HG03159 (cell line): ENCODE results near the gene NDC1.
A peak's percentile ranks its signal among the peaks of the same experiment; 100 is the strongest.
"Not testable (repeated sequence)": the region's sequence is repeated elsewhere in the genome, so short reads cannot be mapped to it uniquely, and the experiment has no call there.

Source experiments
- ATAC-seq: cut with Tn5 transposase; IDR thresholded peaks from one replicate; pipeline ENCODE4 v1.9.1; 2021; ENCODE audit warnings: mild to moderate bottlenecking, moderate library complexity; ENCODE audit not compliant: unreplicated experiment

The NDC1 gene, protein sequence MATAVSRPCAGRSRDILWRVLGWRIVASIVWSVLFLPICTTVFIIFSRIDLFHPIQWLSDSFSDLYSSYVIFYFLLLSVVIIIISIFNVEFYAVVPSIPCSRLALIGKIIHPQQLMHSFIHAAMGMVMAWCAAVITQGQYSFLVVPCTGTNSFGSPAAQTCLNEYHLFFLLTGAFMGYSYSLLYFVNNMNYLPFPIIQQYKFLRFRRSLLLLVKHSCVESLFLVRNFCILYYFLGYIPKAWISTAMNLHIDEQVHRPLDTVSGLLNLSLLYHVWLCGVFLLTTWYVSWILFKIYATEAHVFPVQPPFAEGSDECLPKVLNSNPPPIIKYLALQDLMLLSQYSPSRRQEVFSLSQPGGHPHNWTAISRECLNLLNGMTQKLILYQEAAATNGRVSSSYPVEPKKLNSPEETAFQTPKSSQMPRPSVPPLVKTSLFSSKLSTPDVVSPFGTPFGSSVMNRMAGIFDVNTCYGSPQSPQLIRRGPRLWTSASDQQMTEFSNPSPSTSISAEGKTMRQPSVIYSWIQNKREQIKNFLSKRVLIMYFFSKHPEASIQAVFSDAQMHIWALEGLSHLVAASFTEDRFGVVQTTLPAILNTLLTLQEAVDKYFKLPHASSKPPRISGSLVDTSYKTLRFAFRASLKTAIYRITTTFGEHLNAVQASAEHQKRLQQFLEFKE

DNA sequence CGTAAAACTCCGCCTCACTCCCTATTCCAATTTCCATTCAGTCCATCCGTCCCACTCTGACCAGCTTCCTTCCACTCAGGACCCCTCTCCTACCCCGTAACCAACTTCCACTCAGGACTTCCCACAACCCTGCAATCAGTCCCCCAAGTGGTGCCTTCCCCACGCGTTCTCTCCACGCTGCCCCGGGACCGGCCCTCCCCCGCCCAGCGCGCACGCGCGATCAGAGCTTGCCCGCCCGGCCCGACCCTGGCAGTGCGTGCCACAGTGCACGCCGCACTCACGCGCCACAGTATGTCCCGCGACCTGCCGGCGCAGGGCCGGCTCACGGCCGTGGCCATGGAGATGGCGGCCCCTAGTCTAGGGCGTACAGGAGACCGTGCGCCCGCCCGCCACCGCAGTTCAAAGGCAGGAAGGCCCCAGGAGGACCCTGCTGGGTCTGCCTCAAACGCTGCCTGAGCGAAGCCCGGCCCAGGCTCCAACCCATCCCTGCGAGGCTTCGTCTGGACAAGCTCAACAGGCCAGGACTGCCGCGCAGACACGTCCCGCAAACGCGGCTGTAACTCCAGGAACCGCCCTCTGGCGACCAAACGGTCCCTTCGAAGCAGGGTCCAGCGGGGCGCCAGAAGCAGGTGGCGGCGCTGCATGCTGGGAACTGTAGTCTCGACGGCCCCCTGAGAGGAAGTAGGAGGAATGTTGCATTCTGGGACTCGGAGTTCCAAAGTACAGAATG lies at the start of gene NDC1:
Gene NDC1 (minus strand): TSS at position 373 of the 730 bp plus-strand sequence. CDS start 35 bp downstream, at position 338.
- peak; percentile 84 for ATAC-seq

DNA sequence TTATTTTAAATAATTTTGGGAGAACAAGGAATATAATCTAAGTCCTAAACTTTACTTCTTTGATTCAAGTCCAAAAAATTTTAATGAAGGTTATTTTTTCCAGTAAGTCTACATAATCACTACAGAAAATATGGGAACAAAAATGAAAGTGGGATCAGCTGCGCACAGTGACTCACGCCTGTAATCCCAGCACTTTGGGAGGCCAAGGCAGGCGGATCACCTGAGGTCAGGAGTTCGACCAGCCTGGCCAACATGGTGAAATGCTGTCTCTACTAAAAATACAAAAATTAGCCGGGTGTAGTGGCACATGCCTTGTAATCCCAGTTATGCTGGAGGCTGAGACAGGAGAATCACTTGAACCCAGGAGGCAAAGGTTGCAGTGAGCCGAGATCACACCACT lies 45.5 kb upstream of the NDC1 start:
- not testable (repeated sequence) for ATAC-seq

DNA sequence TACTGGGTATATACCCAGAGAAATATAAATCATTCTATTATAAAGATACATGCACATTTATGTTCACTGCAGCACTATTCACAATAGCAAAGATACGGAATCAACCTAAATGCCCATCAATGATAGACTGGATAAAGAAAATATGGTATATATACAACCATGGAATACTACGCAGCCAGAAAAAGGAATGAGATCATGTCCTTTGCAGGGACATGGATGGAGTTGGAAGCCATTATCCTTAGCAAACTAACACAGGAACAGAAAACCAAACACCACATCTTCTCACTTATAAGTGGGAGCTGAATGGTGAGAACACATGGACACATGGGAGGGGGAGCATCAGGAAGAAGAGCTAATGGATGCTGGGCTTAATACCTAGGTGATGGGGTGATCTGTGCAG lies 43.8 kb upstream of the NDC1 start:
- not testable (repeated sequence) for ATAC-seq

DNA sequence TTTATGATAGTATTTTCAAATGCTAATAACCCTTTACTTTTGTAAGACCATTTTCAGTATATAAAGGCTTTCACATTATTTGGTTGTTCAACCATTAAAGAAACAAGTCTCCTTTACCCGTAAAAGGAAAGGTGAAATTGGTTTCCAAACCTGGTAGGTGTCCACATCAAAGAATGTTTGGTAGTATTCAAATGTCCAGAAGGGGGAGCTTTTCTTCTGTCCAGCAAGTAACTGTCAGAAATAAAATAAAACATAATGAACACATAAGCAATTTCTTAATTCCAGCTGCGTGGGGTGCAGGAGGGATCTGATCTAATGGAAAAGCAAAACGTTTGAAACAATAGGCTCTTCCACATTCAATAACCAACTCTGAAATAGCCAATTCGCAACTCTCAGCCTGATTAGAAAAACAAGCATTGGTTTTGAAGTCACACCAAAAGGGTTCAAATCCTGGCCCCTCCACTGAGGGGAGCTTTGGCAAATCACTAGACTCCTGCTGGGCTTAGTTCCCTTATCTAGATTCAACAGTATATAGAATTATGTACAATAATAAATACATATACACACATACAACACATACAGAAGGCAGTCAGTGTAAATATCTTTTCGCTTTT lies 40.5 kb upstream of the NDC1 start:
- ATAC-seq, result no peak

GRCh38 chr1:53875150-53875549 lies 37.1 kb upstream of the NDC1 start:
- not testable (repeated sequence) for ATAC-seq

DNA sequence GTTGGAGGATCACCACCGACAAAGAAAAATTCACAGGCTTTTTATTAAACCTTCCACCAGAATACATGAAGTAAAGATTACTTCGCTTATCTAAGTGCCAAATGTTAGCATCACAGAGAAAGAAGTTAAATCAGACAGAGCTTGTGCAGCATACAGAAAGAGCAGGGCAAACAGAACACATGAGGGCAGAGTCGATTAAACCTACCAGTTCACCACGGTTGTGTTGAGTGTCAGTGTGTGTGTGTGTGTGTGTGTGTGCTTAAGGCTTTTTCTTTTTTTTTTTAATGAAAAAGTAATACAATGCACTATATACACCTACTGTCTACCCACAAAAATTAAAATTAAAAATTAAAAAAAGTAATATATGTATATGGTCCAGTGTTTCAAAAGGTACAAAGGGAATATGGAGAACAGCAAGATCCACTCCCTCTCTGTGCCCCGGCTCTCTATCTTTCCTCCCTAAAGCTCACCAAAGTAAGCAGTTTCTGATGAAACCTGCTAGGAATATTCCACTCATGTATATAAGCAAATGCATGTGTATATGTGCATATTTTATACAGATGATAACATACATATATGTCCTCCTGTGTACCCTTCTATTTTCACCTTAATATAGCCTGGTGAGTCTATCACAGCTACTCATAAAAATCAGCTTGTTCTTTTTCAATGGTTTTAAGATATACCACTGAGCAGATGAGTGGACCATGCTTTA lies 33.8 kb upstream of the NDC1 start:
- no peak for ATAC-seq

GRCh38 chr1:53871221-53871620 lies 33.1 kb upstream of the NDC1 start:
- ATAC-seq, result no peak

DNA sequence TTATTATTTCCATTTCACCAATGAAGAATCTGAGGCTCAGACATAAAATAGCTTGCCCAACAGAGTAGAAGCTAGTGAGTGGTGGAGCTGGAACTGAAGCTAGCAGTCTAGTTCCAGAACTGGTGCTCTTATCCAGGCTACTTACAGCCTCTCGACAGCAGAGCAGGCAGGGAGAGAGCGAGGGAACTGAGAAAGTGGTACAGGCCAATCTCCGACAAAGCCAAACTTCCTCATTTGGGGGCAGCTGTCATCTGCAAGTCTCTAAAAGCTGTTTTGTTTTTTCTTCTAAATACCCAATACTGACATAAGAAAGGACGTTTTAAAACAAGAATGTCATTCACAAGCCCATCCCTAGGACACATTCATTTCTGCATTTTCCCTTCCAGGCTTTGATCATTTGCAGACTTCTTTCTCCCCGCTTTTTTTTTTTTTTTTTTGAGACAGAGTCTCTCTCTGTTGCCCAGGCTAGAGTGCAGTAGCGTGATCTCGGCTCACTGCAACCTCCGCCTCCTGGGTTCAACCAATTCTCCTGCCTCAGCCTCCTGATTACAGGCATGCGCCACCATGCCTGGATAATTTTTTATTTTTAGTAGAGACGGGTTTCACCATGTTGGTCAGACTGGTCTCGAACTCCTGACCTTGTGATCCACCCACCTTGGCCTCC lies 31.5 kb upstream of the NDC1 start:
- no peak for ATAC-seq

- no peak for ATAC-seq
These were observed 30.5 kb upstream of the NDC1 start for GRCh38 chr1:53868565-53868964.

DNA sequence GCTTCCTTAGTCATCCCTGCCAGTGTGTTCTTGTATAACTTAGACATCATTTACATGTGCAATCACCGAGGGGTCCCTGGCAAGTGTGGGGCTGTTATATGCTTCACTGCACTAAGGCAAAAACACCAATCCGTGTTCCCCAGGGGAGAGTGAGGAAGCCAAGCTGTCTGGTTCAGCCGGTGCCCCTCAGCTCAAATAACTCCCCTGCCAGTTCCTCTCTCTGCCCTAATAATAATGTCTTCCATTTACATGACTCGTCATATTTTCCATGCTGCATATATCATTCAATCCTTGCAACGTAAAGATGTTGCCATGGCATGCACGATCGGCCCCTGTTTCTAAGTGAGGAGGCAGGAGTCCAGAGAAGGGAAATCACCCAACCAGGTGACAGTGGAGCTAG lies 24.4 kb upstream of the NDC1 start:
- no peak for ATAC-seq

DNA sequence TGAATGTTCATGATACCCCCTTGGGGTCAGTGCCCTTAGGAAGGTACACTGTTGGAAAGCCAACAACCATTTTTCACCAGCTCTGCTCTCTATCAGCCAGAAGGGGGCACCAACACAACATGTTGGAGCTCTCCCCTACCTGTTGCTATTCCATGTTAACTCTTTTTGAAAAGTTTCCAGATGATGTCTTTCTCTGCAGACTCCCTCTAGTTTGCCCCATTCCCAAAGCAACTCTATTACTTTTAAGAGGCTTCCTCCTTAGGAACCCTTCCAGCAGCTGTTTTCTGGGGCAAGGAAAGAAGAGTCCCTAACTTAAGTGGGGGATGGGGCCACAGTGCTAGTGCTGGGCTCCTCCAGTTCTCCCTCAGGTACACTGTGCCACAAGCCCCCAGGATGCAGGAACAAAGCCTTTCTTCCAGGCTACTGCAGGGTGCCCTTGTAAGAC lies 22.9 kb upstream of the NDC1 start:
- ATAC-seq, result no peak

GRCh38 chr1:53851571-53852285 lies 13.6 kb upstream of the NDC1 start:
- no peak for ATAC-seq

GRCh38 chr1:53850082-53850673 lies 12.1 kb upstream of the NDC1 start:
- no peak for ATAC-seq

DNA sequence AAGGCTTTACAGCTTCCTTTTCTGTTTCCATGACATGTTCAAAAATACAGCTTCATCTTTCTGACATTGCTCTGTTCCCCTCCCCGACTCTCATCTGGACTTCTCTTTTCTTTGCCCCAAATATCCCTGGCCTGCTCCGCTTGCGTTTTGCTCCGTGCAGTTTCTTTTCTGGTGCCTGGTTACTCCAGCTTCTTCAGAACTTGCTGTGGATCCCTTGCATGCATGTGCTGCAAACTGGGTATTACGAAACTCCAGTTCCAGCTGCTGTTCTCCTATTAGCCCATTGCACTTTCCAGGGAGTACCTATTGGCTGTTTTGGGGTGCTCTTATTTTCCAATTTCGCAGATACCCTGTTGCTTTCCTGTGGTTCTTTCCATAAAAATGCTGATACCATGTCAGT lies 9.9 kb upstream of the NDC1 start:
- ATAC-seq, result no peak

DNA sequence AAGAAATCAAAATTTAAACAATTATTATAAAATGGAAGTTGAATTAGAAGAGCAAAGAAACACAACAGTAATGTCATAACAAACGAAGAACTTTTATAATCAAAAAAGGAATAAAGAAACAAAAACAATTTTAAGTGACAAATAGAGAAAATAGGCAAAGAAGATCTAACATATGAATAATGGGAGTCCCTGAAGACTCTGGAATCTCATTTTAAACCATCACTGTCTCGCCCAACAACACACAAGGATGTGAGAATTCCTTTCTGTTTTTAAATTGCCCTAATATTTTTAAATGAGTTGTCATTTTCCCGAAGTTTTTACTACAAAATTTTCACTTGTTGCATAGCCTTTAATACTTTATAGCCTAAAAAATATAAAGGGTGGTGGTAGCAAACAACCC lies 4.3 kb upstream of the NDC1 start:
- no peak for ATAC-seq

- ATAC-seq, result no peak
These were observed 518 bp upstream of the NDC1 start for GRCh38 chr1:53838654-53838974.

GRCh38 chr1:53837646-53837923 lies 511 bp downstream of the NDC1 start:
- no peak for ATAC-seq

- no peak for ATAC-seq
These were observed 2.6 kb downstream of the NDC1 start for GRCh38 chr1:53835491-53835890.

- no peak for ATAC-seq
These were observed 3.3 kb downstream of the NDC1 start for GRCh38 chr1:53834776-53835175.
